HG03457 (cell line): ENCODE data around the gene AKIP1.
"Not testable (repeated sequence)": the region's sequence is repeated elsewhere in the genome, so short reads cannot be mapped to it uniquely, and the experiment has no call there.

ENCODE experiments used
- ATAC-seq: cut with Tn5 transposase; IDR thresholded peaks from one replicate; pipeline ENCODE4 v1.9.1; 2021; ENCODE audit warnings: moderate number of reproducible peaks; ENCODE audit not compliant: unreplicated experiment

AKIP1 gene

DNA sequence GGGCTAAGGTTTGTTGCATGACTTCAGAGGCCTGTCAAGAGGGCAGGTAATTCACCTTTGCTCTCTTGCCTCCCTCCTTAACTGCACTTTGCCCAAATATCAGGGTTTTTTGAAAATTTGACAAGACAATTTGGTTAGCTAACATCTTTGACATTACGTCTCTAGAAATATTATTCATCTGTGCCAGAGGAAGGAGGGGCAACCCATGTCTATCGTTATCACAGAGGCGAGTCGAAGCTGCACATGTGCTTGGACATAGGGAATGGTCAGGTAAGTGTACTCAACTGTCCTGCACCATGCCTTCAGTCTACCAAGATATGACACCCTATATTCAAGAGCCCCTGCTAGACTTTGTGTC, 3.7 kb downstream of the AKIP1 start:
- no peak for ATAC-seq

DNA sequence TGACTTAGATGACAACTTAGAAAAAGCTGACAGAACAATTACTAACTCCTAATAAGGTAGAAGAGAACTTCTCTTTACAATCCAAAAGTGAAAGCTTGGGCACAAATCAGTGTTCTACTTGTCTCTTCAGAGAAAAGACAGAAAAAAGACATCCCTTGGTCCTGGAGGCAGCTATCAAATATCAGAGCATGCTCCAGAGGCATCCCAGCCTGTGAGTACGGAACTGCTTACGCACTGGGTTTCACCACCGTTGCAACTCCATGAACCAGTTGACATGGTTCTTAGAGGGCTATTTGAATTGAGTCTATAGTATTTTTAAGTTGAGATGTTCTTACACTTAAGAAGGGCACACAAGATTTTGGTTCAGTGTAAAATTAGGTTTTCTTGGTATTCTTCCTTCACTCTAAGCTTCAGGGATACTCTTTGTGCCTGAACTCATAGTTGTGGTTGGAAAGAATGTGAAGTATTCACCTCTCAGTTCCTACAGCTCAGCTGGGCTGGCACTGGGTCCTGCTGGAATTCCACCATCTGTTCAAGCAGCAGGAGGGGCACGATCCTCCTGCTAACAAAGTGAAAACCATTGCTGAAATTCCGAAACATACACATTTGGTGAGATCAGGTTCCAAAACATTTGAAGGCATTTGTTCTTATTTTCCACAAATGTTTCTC, 6.3 kb downstream of the AKIP1 start:
- ATAC-seq, result no peak

DNA sequence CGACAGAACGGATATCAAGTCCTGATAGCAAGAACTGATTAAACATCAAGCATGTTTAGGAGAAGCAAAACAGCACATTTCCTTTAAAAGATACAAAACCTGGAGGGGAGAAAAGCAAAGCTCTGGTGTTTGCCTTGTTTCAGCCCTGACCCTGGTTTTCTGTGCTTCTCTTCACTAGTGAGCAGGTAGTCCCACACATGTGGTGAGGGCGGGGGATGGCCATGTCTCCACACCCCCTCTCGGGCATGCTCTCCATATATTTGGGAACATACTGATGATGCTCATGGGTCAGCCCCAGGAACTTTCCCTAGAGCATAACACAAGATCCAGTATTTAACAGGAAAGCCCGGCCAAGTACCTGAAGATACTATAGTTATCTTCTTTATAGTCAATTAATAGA, 11.7 kb downstream of the AKIP1 start:
- no peak for ATAC-seq

DNA sequence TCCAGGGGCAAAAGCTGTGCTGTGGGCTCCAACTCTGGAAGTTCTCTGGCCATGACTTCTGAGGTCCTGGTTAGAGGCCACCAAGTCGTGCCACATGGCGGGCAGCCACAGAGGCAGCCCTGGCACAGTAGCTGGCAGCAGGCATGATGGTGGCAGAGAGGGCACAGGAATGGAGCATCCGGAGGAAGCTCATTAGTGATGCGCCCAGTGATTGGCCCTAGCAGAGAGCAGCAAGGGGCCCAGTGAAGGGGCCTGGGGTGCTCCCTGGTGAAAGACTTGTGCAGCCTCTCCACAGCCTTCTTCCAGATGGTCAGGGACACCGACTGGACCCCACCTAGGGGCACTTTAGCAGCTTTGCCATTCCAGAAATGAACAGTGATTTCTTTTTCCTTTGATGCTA, 14.7 kb downstream of the AKIP1 start:
- no peak for ATAC-seq

DNA sequence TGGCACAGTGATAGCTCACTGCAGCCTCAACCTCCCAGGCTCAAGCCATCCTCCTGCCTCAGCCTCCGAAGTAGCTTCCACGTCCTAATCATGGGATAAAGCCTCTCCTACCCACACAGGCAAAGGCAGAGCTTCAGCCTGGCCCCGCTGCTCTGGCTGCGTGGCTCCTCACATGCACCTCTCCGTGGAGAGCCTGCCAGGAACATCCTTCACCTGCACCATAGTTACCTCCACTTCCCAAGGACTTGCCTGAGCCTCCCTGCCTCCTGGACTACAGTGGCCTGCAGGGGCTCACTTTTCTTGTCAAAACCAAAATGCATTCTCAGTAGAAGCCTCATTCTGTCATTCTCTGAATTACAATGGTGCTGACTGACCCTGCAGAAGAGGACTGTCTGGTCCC, 15.2 kb downstream of the AKIP1 start:
- no peak for ATAC-seq

DNA sequence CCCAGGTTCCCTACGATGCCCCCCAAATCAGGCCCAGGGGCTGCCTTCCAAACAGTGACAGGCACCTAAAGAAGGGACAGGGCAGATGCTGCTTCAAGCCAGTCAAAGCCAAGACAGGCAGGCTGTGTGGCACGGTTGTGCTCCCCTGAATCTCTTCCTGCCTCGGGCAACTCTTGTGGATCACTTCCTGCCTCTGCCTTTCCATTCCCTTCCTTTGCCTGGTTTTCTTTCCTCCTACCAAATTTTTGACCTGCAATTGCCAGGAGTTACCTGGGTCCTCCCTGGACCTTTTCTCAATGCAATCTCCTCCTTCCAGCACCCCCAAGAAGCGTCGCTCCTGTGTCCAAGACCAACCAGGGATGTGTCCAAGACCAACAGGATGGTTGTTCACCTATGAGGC, 16.2 kb downstream of the AKIP1 start:
- ATAC-seq, result no peak

DNA sequence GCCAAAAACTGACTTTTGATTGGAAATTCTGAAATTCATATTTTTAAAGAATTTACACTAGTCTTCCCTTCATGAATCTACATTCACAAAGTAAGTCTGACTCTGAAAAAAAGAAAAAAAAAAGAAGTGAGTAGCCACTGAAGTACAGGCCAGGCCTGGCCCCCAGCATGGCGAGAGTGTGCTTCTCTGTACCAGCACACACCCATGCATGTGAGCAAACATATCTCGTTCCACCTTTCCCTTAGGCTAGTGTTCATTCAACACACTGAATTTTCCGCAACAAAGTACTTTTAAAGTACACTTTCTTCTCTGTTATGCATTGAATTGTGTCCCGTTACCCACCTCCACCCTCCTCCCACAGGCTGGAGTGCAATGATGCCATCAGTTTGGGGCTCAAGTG, 17.2 kb downstream of the AKIP1 start:
- ATAC-seq, result no peak

DNA sequence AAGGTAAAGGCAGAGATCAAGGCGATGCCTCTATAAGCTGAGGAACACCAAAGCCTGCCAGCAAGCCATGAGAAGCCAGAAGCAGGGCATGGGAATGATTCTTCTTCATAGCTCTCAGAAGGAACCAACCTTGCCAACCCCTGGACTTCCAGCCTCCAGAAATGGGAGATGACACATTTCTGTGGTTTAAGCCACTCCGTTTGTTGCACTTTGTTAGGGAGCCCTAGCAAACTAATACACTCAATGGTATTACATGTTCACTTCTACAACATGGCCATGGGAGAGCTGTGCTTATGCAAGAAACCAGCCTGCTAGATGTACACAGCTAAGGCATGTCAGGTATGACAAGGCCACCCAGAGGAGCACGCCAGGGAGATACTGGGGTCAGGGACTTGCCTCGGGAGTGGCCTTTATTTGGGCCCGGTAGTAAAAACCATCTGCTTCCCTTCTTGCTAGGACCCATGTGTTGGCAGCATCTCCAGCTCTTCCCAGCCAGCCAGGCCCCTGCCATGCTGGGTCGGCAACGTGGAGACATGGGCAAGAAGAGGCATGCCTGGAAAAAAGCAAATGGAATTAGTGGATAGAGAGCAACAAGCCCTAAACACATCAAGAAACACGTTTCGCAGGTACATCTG, 18.1 kb downstream of the AKIP1 start:
- ATAC-seq, result no peak

DNA sequence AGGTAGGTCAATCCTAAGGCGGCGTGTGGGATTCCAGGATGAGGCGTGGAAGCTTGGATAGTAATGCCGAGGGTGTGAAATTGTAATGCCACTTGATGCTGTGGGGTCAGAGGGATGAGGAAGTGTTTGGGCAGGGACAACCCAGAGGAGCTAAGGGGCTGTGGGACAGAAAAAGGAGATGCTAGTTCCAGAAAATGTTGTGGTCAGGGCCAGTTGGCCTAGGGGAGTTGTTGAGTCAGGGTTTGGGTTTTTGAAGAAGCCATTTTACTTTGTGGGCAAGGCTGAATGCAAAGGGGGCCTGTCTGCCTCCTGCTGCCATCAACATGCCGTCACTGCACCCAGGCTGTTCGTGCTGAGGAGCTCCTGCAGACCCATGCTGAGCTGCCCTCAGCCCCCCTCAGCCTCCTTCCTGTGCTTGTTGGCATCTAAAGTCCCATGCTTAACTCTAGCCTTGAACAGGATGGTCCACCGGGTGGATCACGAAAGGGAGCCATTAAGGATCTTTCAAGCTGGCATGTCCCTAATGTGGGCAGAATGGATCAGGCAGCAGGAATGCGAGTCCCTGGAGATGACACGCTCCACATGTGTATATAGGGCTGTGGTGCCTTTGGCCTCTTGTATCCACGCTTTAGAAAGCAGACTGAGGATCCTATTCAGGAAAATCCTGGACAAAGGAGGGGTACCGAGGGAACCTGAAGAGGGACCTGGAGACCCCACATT, 19.6 kb downstream of the AKIP1 start:
- ATAC-seq, result no peak

DNA sequence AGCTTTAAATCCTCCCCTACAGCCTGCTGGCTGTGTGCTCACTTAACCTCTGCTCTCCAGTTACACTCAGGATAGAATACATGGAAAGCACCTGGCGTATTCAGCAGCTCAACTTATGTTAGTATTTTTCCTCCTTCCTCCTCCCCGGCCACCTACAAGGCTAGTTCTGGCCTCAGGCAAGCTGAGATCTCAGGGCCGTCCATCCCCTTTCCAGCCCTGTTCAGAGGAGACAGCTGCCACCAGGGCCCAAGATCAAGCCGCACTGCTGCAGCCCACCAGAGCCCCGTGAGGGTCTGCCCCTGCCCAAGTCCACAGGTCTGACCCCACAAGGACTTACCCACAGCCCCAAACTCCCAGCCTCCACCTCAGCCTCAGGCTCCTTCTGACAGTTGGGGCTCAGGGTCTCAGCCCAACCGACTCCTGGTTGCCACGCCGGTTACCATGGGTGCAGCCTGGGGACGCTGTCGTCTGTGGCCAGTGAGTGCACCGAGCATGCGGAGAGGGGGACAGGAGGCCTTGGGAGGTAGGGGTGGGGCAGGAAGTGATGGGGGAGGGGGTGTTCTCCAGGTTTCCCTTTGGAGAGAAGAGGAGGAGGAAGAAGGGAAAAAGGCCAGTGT, 21.7 kb downstream of the AKIP1 start, which contains the start of gene C11orf16:
C11orf16 (minus strand) TSS at position 384 of the 617 bp plus-strand sequence. CDS start 639 bp downstream, outside the sequence.
- ATAC-seq, result no peak

DNA sequence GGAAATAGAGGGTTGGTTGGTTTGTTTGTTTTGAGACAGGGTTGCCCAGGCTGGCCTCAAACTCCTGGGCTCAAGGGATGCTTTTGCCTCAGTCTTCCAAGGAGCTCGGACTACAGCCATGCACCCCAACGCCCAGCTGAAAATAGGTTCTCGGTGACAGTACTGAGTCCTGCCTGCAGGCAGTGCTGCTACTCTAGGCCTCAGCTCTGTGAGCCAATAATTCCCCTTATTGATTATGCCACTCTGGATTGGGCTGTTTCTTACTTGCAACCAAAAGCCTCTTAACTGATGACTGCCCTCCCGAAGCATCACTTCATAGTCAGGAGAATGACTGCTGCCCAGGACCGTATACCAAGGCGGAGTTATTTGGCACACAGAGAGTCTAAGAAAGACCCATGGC, 22.9 kb downstream of the AKIP1 start:
- no peak for ATAC-seq

DNA sequence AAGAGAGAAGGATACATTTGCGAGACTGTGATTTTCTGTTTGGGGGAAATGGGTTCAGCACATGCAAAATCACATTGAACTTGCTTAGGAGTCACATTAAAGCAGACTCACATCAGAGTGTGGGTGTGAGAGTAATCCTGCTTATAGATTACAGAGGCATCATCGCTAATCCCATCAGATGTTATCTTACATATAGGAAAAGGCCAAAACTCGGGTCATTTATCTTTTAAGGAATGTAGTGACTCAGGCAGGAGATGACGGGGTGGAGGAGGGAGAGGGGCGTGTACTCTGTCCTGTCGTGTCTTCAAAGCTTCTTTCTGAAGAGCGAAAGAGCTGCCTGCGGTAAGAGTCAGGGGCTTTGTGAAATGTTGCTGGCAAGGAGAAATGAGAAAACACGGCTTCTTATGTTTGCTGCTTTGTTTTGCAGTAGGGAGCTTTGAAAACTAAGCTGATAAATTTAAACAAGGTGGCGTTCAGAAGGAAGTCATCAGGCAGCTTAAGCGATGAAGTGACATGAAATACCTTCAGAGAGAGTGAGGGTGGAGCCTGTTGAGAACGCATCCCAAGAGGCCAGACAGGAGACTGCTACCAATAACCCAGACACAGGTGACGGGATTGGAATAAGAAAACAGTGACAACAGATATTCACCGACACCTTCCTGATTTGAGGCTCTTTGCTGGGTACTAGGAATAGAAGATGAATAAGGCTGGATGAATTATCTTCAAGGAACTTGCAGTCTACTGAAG, 23.9 kb downstream of the AKIP1 start:
- no peak for ATAC-seq

DNA sequence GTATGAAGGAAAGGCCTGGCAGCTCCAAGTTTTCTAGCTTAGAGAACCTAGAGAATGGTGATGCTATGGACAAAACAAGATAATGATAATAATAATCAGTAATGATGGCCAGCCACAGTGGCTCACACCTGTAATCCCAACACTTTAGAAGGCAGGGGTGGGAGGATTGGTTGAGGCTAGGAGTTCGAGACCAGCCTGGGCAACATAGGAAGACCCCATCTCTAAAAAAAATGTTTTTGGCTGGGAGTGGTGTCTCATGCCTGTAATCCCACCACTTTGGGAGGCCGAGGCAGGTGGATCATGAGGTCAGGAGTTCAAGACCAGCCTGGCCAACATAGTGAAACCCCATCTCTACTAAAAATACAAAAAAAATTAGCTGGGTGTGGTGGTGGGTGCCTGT, 24.8 kb downstream of the AKIP1 start:
- ATAC-seq, result not testable (repeated sequence)

DNA sequence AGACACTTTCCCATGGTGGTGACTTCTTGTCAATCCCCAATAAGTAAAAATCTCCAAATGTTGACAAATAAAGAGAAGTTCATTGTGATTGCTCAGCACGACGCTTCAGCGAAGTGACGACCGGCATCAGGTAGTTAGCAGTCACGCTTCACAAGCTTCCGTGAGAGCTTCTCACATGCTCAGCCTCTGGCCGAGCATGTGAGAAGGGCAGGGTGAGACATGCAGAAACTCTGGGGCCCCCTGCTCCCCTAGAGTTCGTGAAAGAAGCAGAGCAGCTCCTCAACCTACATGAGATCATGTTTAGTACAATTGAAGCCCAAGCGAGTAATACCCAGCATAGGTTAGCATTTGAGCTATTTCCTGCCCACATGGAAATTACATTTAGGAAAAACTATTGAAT, 26.2 kb downstream of the AKIP1 start:
- ATAC-seq, result no peak

DNA sequence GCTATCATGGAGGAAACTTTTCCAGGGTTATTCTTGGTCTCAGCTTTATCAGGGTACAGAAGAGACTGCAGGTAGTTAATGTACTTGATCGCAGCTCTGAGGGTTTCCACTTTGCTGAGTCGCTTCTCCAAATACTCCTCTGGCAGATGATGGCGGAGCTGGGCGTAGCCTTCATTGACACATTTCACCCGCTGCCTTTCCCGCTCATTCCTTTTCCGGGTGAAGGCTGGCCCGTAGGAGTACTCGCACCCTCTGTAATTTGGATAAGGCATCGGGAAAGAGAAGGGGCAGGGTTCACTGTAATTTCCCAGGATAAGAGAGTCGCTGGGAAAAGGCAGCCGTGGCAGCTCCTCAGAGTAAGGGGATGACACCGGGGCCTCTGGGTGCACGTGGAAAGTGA, 26.7 kb downstream of the AKIP1 start:
- ATAC-seq, result no peak

DNA sequence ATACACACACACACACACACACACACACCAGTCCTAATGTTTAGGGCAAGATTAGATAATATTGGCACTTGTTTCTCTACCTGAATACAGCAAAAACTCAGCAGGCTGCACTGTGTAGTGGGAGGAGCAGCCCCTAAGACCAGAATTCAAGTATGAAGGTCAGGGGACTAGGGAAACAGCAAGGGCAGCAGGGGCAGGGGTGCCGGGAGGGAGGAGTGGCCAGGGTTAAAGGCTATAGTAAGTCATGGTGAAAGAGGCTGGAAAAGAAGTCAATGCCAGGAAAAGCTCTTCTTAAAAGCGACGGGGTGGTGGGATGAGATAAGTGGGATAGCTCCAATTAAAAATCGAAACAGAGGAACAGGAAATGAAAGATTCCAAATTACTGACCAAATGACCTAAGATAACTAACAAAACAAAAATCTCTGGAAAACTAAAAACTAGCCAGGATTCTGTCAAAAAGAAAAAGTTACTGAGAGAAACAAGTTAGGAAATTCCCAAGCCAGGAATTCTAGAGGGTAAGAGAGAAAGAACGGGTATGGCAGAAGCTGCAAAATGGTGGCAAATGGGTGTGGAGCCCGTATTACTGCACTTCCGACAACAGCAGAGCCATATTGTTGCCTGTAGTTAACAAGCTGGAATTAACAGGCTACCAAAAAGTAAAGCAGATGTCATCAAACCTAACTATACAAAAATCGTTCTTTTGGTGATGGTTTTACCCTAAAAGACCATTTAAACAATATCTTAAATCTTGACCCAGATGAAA, 30.5 kb downstream of the AKIP1 start:
- no peak for ATAC-seq

DNA sequence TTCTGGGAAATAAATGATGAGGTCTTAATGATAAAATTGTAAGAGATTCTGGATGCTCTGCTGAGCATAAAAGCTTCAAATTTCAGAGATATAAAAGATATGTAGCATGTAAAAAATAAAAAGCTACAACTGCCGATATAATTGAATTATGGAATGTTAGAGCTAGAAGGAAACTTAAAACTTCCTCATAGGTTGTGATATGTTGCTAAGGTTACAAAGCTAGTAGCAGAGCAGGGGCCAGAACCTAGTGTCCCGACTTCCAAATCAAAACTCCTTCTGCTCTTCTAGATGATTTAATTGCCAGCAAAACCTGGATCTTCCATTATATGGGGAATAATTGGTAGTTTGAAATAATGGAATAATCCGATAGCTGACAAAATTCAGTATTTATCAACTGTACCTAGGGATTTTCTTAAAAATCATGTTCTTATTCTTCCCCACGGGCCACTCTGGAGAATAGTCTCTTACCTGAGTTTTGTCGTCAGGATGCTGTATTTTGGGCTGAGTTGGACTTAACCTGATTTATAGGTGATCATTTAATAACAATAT, 31.6 kb downstream of the AKIP1 start, which contains the start of gene ASCL3:
ASCL3 (minus strand) TSS at position 499 of the 549 bp plus-strand sequence. CDS start 4,855 bp downstream, outside the sequence.
- ATAC-seq, result no peak

DNA sequence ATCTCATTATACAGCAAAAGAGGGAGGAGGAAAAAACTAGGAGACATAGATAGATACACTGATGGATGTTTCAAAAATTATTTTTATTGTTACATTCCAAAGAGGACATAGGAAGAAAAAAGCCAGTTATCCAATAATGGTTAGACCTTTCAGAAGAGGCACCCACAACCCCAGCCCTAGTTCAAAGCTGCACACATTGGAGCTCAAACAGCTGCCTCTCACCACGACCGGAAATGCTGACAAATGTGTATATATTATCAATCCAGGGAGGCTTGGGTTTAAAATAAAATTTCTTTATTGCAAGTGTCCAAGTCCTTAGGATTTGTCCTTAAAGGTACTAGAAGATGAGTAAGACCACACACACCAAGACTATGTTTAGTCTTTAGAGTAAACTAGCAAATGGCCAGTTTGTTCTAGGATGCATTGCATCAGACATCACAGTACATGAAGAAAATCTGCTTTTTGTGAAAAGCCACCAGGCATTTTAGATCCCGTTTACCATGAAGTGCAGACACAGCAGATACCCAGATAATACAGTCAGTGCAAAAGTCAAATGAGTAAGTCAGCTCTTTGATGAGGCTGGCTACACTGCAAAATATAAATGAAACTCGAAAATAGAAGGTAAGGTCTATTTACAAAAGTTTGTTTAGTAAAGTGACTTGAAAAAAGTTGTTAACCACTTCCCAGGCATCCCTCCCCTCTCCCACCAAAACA, 36.4 kb downstream of the AKIP1 start:
- ATAC-seq, result no peak

DNA sequence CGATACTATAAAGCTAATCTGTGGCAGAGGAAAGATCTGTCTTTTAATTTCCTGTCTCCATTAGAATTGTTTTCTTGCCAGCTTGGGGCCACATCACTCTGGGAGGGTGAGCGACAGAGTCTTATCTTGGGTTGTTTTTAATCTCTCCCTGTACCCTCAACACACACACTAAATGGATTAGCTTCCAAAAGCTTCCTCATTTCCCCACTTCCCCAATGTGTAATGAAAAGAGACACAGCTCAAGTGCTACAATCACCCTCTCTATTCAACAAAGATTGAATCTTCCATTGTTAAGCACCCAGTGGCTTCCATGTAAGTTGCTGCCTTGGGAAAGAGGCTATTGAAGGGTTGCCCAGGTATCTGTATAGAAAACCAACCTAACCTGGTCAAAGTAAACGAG, 37.9 kb downstream of the AKIP1 start:
- ATAC-seq, result no peak
